WTC11 (cell line): Measurements from ENCODE around the gene CCNA2. TPM values are rescaled to one million over a fixed set of nuclear protein-coding genes. Genes with fewer than 3 reads are reported as not detected.

Experiments
- ATAC-seq: fragments of 200-7000 bp; cut with Tn5 transposase; 2 replicates; pipeline ENCODE4 v1.10.0; 2021; ENCODE audit warnings: mild to moderate bottlenecking, moderate library complexity
- CTCF ChIA-PET: fragments of 300-600 bp; sonication (Branson Sonifier 250); formaldehyde crosslinking; loops from one replicate; lab custom pipeline; 2021; ENCODE audit warnings: antibody characterized with exemption; lab: Charles Lee
- POLR2A ChIA-PET: fragments of 350-600 bp; sonication (Branson Sonifier 250); formaldehyde crosslinking; loops from one replicate; lab custom pipeline; 2021; ENCODE audit warnings: antibody characterized with exemption; lab: Charles Lee
- DNase-seq: peaks from one replicate; pipeline ENCODE4 v3.0.0; 2021; ENCODE audit warnings: low spot score
- H3K27ac Mint-ChIP-seq: 2 replicates; pipeline ENCODE4 v1.8.0; 2021; ENCODE audit warnings: mixed read lengths
- H3K27me3 Mint-ChIP-seq: 2 replicates; pipeline ENCODE4 v1.8.0; 2021; ENCODE audit warnings: low read depth, mild to moderate bottlenecking, moderate library complexity, mixed read lengths
- H3K36me3 Mint-ChIP-seq: 2 replicates; pipeline ENCODE4 v1.8.0; 2021; ENCODE audit warnings: mixed read lengths
- H3K4me1 Mint-ChIP-seq: 2 replicates; pipeline ENCODE4 v1.8.0; 2022; ENCODE audit warnings: mixed read lengths
- H3K4me3 Mint-ChIP-seq: 2 replicates; pipeline ENCODE4 v1.8.0; 2021; ENCODE audit warnings: mild to moderate bottlenecking, moderate library complexity, mixed read lengths
- H3K9me3 Mint-ChIP-seq: 2 replicates; pipeline ENCODE4 v1.8.0; 2021; ENCODE audit warnings: mixed read lengths
- ARID4B ChIP-seq: sonication (generic); formaldehyde crosslinking; IDR thresholded peaks from 2 replicates; pipeline ENCODE4 v1.8.0; 2023; ENCODE audit warnings: missing genetic modification reagents, mild to moderate bottlenecking, borderline replicate concordance
- CREB1 ChIP-seq: sonication (generic); formaldehyde crosslinking; IDR thresholded peaks from 2 replicates; pipeline ENCODE4 v1.8.0; 2023; ENCODE audit warnings: mild to moderate bottlenecking, missing genetic modification reagents
- E2F4 ChIP-seq: sonication (generic); formaldehyde crosslinking; IDR thresholded peaks from 2 replicates; pipeline ENCODE4 v1.8.1; 2022; ENCODE audit warnings: low read depth, mild to moderate bottlenecking, moderate library complexity, missing genetic modification reagents, borderline replicate concordance
- GABPB1 ChIP-seq: sonication (generic); formaldehyde crosslinking; IDR thresholded peaks from 2 replicates; pipeline ENCODE4 v1.8.1; 2023; ENCODE audit warnings: mild to moderate bottlenecking, missing genetic modification reagents
- GRHL2 ChIP-seq: fragments of 250-450 bp; sonication (Bioruptor Pico); IDR thresholded peaks from 2 replicates; pipeline ENCODE4 v1.8.0; 2022; ENCODE audit warnings: mild to moderate bottlenecking, moderate library complexity; ENCODE audit not compliant: insufficient replicate concordance, severe bottlenecking
- KAT7 ChIP-seq: sonication (generic); formaldehyde crosslinking; IDR thresholded peaks from 2 replicates; pipeline ENCODE4 v1.8.1; 2023; ENCODE audit warnings: missing genetic modification reagents, mild to moderate bottlenecking, borderline replicate concordance
- MAX ChIP-seq: sonication (generic); formaldehyde crosslinking; IDR thresholded peaks from 2 replicates; pipeline ENCODE4 v1.8.0; 2022; ENCODE audit warnings: mild to moderate bottlenecking, missing genetic modification reagents
- NFATC4 ChIP-seq: fragments of 250-450 bp; sonication (Bioruptor Pico); IDR thresholded peaks from 2 replicates; pipeline ENCODE4 v1.9.0; 2021; ENCODE audit warnings: mild to moderate bottlenecking
- NFE2L1 ChIP-seq: sonication (generic); formaldehyde crosslinking; IDR thresholded peaks from 2 replicates; pipeline ENCODE4 v1.8.1; 2023; ENCODE audit warnings: missing genetic modification reagents
- NR1H2 ChIP-seq: sonication (generic); formaldehyde crosslinking; IDR thresholded peaks from 2 replicates; pipeline ENCODE4 v1.9.0; 2021; ENCODE audit warnings: mild to moderate bottlenecking, moderate library complexity, missing genetic modification reagents
- NR2C2 ChIP-seq: sonication (generic); formaldehyde crosslinking; IDR thresholded peaks from 2 replicates; pipeline ENCODE4 v1.8.0; 2022; ENCODE audit warnings: mild to moderate bottlenecking, missing genetic modification reagents
- PRRX2 ChIP-seq: fragments of 250-450 bp; sonication (Bioruptor Pico); IDR thresholded peaks from 2 replicates; pipeline ENCODE4 v1.8.0; 2021; ENCODE audit warnings: mild to moderate bottlenecking
- RELA ChIP-seq: sonication (generic); formaldehyde crosslinking; IDR thresholded peaks from 2 replicates; pipeline ENCODE4 v1.8.1; 2022; ENCODE audit warnings: missing genetic modification reagents, mild to moderate bottlenecking, borderline replicate concordance
- SMAD4 ChIP-seq: sonication (generic); formaldehyde crosslinking; IDR thresholded peaks from 2 replicates; pipeline ENCODE4 v1.8.0; 2022; ENCODE audit warnings: mild to moderate bottlenecking, missing genetic modification reagents
- TEAD1 ChIP-seq: sonication (generic); formaldehyde crosslinking; IDR thresholded peaks from 2 replicates; pipeline ENCODE4 v1.8.0; 2022; ENCODE audit warnings: mild to moderate bottlenecking, missing genetic modification reagents
- TEAD4 ChIP-seq: sonication (generic); formaldehyde crosslinking; IDR thresholded peaks from 2 replicates; pipeline ENCODE4 v1.8.0; 2022; ENCODE audit warnings: mild to moderate bottlenecking, missing genetic modification reagents
- ZBTB21 ChIP-seq: sonication (generic); formaldehyde crosslinking; IDR thresholded peaks from 2 replicates; pipeline ENCODE4 v1.8.1; 2023; ENCODE audit warnings: mild to moderate bottlenecking, missing genetic modification reagents, borderline replicate concordance
- ZNF263 ChIP-seq: sonication (generic); formaldehyde crosslinking; IDR thresholded peaks from 2 replicates; pipeline ENCODE4 v1.8.1; 2022; ENCODE audit warnings: low read depth, mild to moderate bottlenecking, moderate library complexity, missing genetic modification reagents
- ZNF317 ChIP-seq: sonication (generic); formaldehyde crosslinking; IDR thresholded peaks from 2 replicates; pipeline ENCODE4 v1.8.1; 2023; ENCODE audit warnings: low read depth, mild to moderate bottlenecking, moderate library complexity, missing genetic modification reagents, borderline replicate concordance
- ZNF423 ChIP-seq: fragments of 250-450 bp; sonication (Bioruptor Pico); IDR thresholded peaks from 2 replicates; pipeline ENCODE4 v2.1.2; 2022; ENCODE audit warnings: mild to moderate bottlenecking, moderate library complexity
- ZNF671 ChIP-seq: fragments of 250-450 bp; sonication (Bioruptor Pico); IDR thresholded peaks from 2 replicates; pipeline ENCODE4 v1.8.0; 2021; ENCODE audit warnings: mild to moderate bottlenecking
- ZSCAN18 ChIP-seq: fragments of 250-450 bp; sonication (Bioruptor Pico); IDR thresholded peaks from 2 replicates; pipeline ENCODE4 v2.1.2; 2022; ENCODE audit warnings: mild to moderate bottlenecking, moderate library complexity
- total RNA-seq: library from RNA; stranded (reverse); gene quantifications from 3 replicates; pipeline ENCODE4 v1.2.3, GENCODE V29; 2021

The CCNA2 gene
- total RNA-seq, 1 experiment from 2014 or later: 95.1 TPM

GRCh38 chr4:121817006-121817405 lies 6.7 kb downstream of the CCNA2 start:
- no peak overlapping the region for H3K27ac Mint-ChIP-seq
- DNase-seq (no peak), ATAC-seq (no peak)
- POLR2A ChIA-PET: no interaction called here
- H3K27me3 Mint-ChIP-seq: no peaks in the 10 kb centered on the region
- CTCF ChIA-PET: no interaction called here
- H3K9me3 Mint-ChIP-seq: no peaks in the 10 kb centered on the region
- H3K4me1 Mint-ChIP-seq: 0 out of 2 replicates have a peak, but pooled peaks cover 2% of the 10 kb centered on the region
- TF ChIP-seq ZNF263 (CRISPR knock-in tag) (no peak), GRHL2 (CRISPR knock-in tag) (no peak), ZNF671 (no peak), ARID4B (CRISPR knock-in tag) (no peak), RELA (CRISPR knock-in tag) (no peak), ZSCAN18 (no peak), GABPB1 (no peak), TEAD1 (CRISPR knock-in tag) (no peak), SMAD4 (CRISPR knock-in tag) (no peak), ZBTB21 (CRISPR knock-in tag) (no peak), NFATC4 (CRISPR knock-in tag) (no peak), ZNF423 (no peak), PRRX2 (CRISPR knock-in tag) (no peak), MAX (no peak), NR1H2 (CRISPR knock-in tag) (no peak), E2F4 (CRISPR knock-in tag) (no peak), KAT7 (CRISPR knock-in tag) (no peak), CREB1 (CRISPR knock-in tag) (no peak), TEAD4 (no peak), NR2C2 (CRISPR knock-in tag) (no peak)
- H3K4me3 Mint-ChIP-seq: no peak overlapping the region
- peaks cover 67% of the 10 kb centered on the region for H3K36me3 Mint-ChIP-seq

- Mint-ChIP-seq H3K36me3 (peaks cover 66% of the 10 kb centered on the region), H3K9me3 (no peaks in the 10 kb centered on the region), H3K4me3 (no peak overlapping the region), H3K27ac (no peak overlapping the region), H3K27me3 (no peaks in the 10 kb centered on the region), H3K4me1 (no peaks in the 10 kb centered on the region)
- ChIA-PET CTCF (no interaction called here), POLR2A (no interaction called here)
- no peak for ATAC-seq
- DNase-seq: no peak
- TF ChIP-seq NFE2L1: no peak
- no peak for TF ChIP-seq ZNF317
These were observed 8.9 kb downstream of the CCNA2 start for GRCh38 chr4:121814756-121815155.
